ACHN (cell line): ENCODE measurements around the gene PITPNM3.

Source experiments
- DNase-seq: peaks from one replicate; pipeline ENCODE4 v3.0.0-alpha.2; 2015
- in situ Hi-C: cut with HindIII; loops from 2 replicates; pipeline ENCODE4 v1.10.0; 2017; ENCODE audit warnings: low sequenced_read_pairs, low pct_ligation_motif_present, low pct_unique_long_range_greater_than_20kb

The PITPNM3 gene

GRCh38 chr17:6509031-6509771, 47.2 kb downstream of the PITPNM3 start:
- DNase-seq, result no peak
- in situ Hi-C loops, result no loop called here

- DNase-seq, result no peak
- in situ Hi-C loops, result no loop called here
These were observed 47.8 kb downstream of the PITPNM3 start for GRCh38 chr17:6508519-6509030.

GRCh38 chr17:6508016-6508415, 48.3 kb downstream of the PITPNM3 start:
- DNase-seq, result no peak
- in situ Hi-C loops, result no loop called here

- in situ Hi-C loops, result no loop called here
- peak; percentile 86 for DNase-seq
These were observed 48.8 kb downstream of the PITPNM3 start for GRCh38 chr17:6507535-6507934.

GRCh38 chr17:6506679-6507231, 49.6 kb downstream of the PITPNM3 start:
- in situ Hi-C loops, result no loop called here
- DNase-seq, result peak; percentile 85

- DNase-seq, result peak; percentile 58
- in situ Hi-C loops, result no loop called here
These were observed 50.8 kb downstream of the PITPNM3 start for GRCh38 chr17:6505425-6506142.

- in situ Hi-C loops, result no loop called here
- DNase-seq, result no peak
These were observed 52.6 kb downstream of the PITPNM3 start for GRCh38 chr17:6503641-6504195.

- in situ Hi-C loops, result no loop called here
- DNase-seq, result no peak
These were observed 53.4 kb downstream of the PITPNM3 start for GRCh38 chr17:6502871-6503509.

- no peak for DNase-seq
- in situ Hi-C loops, result no loop called here
These were observed 54.2 kb downstream of the PITPNM3 start for GRCh38 chr17:6502142-6502541.

GRCh38 chr17:6501359-6501758, 55.0 kb downstream of the PITPNM3 start:
- in situ Hi-C loops, result no loop called here

GRCh38 chr17:6498901-6499540, 57.3 kb downstream of the PITPNM3 start:
- in situ Hi-C loops, result no loop called here
- no peak for DNase-seq

More at GRCh38 chr17:6501359-6501758, 55.0 kb downstream of the PITPNM3 start:
- no peak for DNase-seq

GRCh38 chr17:6498356-6498755, 58.0 kb downstream of the PITPNM3 start:
- DNase-seq, result no peak
- in situ Hi-C loops, result no loop called here

- no peak for DNase-seq
- in situ Hi-C loops, result no loop called here
These were observed 58.7 kb downstream of the PITPNM3 start for GRCh38 chr17:6497496-6498221.

- in situ Hi-C loops, result no loop called here
- no peak for DNase-seq
These were observed 59.5 kb downstream of the PITPNM3 start for GRCh38 chr17:6496640-6497441.

- DNase-seq, result no peak
- in situ Hi-C loops, result no loop called here
These were observed 60.3 kb downstream of the PITPNM3 start for GRCh38 chr17:6496116-6496481.

GRCh38 chr17:6495450-6496115, 60.8 kb downstream of the PITPNM3 start:
- in situ Hi-C loops, result no loop called here
- no peak for DNase-seq
